GM12873 (cell line): ENCODE results near the gene CACTIN.
A peak's percentile ranks its signal among the peaks of the same experiment; 100 is the strongest.

Experiments used
- TF ChIP-seq, protein P1 (sequence below): IDR thresholded peaks from 2 replicates; pipeline ENCODE4 v1.5.1; 2012; ENCODE audit warnings: low read depth, mild to moderate bottlenecking, moderate library complexity, low read length, control low read depth; ENCODE audit not compliant: insufficient read depth; ENCODE audit errors: missing control alignments

CACTIN gene

DNA sequence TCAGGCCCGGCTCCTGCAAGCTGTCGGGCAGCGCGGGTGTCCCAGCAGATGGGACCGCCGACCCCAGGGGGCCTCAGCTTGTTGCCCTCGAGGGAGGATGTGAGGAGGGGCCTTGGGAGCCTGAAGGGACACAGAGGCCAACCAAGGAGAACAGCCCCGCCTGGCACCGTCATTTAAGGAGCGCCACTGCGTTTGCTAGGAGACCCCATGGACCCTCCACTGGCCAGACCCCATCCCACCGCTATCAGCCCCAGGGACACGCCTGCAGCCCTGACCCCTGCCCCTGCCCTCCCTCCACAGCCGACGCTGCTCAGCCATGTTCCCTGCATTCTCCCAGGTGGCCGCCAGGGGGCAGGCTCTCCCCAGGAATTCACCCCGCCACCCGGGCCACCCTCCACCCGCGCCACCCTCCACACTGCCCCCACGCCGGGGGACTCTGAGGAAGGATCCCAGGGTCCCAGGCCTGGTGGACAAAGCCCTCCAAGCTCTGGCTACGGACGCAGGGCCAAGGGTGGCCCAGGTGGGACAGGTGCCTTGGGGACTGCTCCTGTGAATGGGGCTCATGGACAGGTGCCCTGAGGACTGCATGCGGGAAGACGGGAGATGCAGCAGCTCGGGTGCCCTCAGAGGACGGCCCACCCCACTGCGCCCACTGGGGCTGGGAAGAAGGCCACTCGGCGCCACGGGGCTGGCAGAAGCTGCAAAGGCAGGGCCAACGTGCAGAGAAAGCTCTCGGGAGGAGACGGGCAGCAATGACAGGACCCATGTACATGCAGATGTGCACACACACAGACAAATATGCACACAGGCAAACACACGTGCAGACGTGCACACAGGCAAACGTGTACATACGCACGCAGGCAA is 39.3 kb upstream of the CACTIN start:
- TF ChIP-seq, protein P1, sequence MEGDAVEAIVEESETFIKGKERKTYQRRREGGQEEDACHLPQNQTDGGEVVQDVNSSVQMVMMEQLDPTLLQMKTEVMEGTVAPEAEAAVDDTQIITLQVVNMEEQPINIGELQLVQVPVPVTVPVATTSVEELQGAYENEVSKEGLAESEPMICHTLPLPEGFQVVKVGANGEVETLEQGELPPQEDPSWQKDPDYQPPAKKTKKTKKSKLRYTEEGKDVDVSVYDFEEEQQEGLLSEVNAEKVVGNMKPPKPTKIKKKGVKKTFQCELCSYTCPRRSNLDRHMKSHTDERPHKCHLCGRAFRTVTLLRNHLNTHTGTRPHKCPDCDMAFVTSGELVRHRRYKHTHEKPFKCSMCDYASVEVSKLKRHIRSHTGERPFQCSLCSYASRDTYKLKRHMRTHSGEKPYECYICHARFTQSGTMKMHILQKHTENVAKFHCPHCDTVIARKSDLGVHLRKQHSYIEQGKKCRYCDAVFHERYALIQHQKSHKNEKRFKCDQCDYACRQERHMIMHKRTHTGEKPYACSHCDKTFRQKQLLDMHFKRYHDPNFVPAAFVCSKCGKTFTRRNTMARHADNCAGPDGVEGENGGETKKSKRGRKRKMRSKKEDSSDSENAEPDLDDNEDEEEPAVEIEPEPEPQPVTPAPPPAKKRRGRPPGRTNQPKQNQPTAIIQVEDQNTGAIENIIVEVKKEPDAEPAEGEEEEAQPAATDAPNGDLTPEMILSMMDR: peak; percentile 88

GRCh38 chr19:3664879-3665642 is 38.5 kb upstream of the CACTIN start:
- TF ChIP-seq, protein P1: no peak

DNA sequence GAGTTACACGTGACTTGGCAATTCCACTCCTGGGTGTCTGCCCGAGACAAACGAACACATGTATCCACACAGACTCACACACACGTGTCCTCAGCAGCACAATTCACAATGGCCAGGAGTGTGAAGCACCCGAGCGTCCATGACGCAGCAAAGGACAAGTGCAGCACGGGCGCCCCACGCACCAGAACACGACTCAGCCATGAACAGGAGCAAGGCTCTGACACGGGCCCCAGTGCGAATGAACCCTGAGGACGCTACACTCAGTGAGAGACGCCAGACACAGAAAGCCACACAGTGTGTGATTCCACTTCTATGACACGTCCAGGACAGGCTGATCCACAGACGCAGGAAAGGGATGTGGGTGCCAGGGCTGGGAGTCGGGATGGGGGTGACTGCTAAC is 37.2 kb upstream of the CACTIN start:
- TF ChIP-seq, protein P1: no peak

- TF ChIP-seq, protein P1: no peak
These were observed 35.0 kb upstream of the CACTIN start for GRCh38 chr19:3661284-3662238.

DNA sequence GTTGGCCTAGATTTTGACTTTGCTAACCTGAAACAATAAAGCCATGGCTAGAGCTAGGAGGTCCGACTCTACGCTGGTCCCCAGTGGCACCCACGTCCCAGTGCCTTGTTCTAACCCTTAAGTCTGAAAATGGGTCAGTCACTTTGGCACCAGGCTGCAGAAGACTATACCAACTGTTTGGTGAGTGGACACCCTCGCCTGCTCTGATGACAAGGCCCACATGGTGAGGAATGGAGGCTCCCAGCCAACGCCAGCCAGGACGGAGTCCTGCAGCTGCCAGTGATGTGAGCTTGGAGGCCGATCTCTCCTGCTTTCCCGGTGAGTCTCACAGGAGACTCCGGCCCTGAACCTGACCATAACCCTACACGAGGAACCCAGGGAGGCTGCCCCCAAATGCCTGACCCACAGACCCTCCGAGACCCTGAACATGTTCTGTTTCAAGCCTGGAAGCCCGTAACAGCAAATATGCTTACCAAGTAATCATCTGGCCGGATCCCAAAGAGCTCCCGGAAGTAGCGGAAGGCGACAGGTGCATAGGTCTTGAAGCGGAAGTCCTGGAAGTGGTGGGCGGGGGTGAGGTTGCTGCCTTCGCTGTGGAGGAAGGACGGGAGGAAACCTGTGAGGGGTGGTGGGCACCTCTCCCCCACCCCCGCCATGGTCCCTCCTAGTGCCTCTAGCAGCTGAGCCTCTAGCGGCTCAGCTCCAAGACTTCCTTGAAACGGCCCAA is 34.1 kb upstream of the CACTIN start:
- TF ChIP-seq, protein P1: no peak

DNA sequence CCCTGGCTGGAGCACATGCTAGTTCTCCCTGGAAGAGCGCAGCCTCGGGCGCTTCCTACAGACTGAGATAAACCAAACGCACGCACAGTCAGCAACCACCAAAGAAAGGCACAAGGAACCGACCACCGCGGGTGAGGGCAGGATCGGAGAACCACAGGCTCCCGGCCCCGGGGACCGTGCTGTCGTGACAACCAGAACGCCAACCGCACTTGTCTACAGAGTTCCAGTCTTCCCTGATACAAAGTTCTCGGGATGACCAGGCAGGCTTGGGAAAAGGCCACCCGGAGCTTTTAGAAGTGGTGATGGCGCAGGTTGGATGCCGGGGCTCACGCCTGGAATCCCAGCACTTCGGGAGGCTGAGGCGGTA is 33.1 kb upstream of the CACTIN start:
- TF ChIP-seq, protein P1: no peak
